Activated CD4-positive, CD25-positive, alpha-beta regulatory T cell treated with anti-CD3 and anti-CD28 coated beads, Interleukin-2, amount 50 U/mL, for 16 hours (primary cell): Measurements from ENCODE around the gene SLCO4A1.

Source experiments
- DNase-seq: peaks from one replicate; pipeline ENCODE4 v3.0.0-alpha.2; 2020; ENCODE audit warnings: low read depth, low spot score

The SLCO4A1 gene

DNA sequence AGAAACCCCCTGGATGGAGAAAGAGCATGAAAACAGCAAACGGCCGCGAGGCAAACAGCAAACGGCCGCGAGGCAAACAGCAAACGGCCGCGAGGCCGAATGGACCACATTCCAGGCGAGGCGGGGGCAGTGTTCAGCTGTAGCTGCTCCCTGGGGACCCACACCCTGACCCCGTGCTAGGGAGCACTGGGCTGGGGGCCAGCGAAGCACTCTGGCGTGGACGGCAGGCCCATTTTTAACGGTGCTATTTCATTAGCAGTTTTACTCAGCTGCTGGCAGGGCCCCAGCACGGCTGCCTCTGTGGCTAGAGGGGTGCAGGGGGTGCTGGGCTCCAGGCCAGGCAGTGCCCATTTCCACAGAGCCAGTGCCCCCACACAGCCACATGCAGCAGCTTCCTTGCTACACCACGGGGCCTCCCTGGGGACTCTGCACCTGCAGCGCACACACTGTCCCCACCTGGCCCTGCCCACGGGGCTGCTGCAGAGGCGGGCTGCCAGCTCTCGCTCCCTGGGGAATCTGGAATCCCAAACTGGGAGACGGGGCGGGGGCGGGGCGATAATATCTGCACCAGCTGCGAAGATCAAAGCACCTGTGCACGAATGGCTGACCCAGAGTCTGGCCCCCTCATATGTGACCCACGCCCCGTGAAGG is 35.6 kb upstream of the SLCO4A1 start:
- no peak for DNase-seq

DNA sequence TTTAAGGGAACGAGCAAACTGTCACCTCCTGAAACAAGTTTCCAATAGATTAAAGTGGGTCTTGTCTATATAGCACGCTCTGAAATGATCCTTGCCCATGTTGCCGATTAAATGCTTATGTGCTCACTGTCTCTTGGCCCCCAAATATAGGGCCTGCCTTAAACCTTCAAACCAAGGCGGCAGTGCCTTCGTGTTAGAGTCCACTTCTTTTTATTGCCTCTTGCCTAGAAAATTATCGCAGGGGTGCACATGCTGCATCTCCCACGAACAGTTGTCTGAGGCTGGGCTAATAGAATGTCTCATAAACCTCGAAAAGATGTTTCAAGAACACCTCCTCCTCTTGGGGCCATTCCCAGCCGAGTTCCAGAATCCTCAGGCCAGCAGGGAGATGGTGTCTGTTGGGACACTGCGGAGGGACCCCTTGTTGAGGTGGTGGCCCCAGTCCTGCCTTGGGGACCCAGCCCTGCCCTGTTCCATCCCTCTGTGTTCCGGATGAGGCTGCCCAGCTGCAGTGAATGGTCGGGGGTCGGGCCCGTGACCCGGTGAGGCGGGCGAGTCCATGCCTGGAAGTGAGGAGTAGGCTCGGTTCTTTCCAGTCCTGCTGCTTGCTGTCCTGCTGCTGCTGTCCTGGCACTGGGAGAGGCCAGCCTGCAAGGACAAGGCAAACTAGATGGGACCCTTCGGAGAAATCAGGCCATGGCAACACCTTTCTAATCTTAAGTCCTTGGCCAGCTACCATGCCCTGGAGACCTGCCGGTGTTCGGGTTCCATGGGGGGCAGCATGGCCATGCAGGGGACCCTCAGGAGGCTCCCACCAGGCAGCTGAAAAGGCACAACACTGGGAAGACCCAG is 34.7 kb upstream of the SLCO4A1 start:
- DNase-seq, result no peak

DNA sequence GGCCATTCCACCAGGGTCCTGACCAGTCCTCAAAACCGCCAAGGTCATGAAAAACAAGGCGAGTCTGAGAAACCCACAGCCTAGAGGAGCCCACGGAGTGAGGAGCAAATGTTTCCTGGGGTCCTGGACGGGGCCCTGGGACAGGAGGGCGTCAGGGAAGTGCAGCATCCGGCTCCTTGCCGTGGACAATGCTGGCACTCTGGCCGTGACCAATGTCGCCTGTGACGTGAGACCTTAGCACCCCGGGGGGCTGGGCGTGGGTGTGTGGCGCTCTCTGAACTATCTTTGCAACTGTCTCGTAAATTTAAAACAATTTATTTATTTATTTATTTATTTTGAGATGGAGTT is 34.1 kb upstream of the SLCO4A1 start:
- DNase-seq, result no peak

DNA sequence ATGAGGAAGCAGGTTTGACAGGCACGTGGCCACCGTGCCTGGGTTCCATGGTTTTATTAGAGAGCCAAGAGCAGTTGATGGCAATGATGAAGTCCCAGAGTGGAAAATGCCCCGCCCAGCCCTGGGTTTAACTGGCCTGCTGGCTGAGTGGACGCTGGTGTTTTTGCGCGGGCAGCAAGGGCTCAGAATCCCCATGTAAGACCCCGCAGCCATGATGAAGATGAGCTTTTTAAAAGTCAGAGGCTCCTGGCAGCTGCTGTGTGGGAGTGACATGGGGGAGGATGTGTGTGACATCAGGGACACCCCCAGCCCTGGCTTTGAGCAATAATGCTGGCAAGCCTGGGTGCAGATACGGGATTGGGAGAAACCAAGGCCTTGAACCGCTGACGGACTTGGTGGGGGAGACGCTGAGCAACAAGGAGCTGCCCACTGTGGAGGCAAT is 33.0 kb upstream of the SLCO4A1 start:
- DNase-seq, result no peak

DNA sequence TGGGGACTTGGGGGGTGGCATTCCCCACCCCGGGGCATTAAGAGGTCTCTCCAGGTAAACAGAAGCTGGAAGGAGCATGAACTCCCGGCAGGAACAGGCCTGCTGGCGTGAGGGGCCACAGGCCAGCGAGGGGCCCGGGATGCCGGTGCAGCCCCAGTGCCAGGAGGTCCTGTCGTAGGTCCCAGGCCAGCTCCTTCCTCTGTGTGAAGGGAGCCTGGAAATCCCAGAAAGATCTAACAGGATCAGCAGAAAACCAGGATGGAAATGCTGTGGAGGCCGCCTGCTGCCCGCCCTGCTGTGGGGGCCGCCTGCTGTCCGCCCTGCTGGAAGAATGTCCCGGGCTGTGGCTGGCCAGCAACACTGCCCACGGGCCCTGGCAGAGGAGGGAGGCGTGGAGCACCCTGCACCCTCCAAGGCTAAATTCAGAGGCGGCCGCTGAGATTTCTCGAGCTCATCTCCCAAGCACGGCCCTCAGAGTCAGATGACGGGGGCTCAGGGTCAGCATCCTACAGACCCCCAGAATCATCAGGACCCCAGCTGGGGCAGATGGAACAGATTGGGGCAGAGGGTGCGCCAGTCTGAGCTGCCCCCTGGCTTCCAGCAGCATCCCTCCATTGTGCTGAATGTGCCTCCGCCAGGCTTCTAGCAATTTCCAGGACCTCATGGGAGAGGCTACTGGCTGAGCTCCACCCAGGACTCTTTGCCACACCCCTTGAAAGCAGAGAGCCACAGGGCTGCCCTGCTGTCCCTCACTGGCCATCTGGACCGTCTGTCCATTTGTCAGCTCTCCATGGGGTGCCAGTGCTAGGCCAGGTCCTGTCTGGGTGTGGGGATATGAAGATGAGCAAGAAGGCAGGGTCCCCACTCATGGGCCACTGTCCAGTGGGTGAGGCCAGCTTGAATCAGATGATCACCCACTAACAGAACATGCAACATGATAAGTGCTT is 32.2 kb upstream of the SLCO4A1 start:
- no peak for DNase-seq

DNA sequence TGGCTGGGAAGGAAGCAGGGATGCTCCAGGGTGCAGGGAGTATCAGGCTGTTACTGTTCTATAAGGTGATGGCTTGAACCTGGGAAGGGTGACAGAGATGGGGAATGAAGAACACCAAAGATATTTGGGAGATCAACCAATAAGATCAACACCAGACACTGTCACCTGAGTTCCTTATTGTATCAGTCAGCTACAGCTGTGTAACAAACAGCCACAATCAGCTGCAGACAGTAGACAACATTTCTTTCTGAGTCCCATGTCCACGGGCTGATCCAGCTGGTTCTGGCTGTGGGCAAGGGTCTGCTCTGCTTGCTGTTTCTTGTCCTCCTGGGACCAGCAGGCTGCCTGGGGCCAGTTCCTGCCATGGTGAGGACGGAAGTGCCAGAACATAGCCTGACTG is 31.3 kb upstream of the SLCO4A1 start:
- no peak for DNase-seq

DNA sequence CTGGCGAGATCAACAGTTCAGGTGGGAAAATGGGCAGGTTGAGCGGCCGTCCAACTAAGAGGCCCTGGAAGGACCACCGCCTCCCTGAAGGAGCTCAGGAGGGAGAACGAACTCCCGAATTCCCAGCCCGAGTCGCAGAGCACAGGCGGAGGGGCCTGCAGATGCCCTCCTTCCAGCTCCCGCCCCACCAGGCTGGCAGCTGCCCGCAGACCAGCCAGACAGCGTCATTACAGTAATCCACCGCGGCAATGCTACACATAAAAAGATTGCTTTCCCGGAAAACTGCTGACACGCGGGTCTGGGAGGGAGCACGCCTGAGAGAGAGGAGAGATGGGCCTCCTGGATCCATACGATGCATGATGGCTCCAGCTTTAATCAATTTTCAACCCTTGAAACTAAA is 30.5 kb upstream of the SLCO4A1 start:
- DNase-seq, result no peak

DNA sequence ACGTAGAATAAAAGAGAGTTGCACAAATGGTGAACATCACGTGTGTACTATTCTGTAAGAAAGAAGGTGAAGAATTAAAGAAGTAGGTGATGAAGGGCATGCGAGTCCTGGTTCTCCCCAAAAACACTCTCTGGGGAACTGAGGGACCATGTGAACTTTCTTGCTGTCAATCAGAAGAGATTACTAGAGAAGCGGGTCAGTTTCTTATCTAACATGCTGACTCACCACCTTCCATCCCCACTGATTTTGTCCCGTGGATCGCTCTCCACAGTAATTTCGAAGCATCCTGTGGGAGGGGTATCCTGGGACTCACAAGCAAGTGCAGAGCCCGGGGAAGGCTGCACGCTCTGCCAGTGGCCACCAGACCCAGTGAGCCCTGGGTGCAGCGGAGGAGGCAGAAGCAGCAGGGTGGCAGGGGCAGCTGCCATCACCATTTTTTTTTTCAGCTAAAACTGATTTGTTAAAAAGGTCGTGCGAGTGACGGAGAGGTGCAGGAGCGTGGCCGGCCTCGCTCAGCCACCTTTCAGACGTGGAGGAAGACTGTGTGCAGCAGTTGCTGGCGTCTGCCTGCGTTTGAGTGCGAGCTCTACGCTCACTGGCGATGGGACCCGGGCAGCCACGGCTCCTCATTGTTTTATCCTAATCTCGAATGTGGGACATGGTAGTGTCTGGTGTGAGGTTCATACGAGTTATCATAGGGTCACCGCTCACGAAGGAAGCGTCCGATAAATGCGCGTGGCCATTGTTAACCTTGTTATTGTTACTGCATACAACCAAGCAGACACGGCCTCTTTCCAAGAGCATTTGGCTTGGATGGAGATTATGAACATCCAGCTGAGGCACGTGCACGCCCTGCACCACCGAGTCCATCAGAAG is 28.0 kb upstream of the SLCO4A1 start:
- no peak for DNase-seq

DNA sequence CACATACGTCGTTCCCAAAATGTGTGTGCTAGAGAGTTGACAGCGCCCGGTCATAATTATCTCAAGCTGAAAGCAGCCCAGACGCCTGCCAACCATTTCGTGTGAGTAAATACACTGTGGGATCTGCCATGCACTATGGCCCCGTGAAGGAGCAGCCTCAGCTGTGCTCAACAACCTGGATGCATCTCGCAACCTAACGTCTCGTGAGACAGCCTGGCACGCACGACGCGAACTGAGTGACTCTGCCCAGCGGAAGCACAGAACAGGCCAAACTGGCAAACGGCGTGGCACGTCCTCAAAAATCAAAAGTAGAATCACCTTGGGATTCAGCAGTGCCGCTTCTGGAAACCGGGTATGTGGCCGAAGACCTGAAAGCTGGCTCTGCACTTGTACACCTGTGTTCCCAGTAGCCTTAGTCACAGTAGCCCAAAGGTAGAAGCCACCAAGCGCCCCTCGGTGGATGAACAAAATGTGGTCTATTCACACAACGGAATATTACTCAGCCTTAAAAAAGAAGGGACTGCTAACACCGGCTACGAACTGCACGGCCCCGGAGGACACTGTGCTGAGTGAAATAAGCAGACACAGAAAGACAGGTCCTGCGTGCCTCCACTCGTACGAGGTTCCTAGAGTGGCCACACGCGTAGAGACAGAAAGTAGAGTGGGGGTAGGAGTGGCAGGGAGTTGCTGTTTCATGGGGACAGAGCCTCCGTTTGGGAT is 27.2 kb upstream of the SLCO4A1 start:
- DNase-seq, result no peak

DNA sequence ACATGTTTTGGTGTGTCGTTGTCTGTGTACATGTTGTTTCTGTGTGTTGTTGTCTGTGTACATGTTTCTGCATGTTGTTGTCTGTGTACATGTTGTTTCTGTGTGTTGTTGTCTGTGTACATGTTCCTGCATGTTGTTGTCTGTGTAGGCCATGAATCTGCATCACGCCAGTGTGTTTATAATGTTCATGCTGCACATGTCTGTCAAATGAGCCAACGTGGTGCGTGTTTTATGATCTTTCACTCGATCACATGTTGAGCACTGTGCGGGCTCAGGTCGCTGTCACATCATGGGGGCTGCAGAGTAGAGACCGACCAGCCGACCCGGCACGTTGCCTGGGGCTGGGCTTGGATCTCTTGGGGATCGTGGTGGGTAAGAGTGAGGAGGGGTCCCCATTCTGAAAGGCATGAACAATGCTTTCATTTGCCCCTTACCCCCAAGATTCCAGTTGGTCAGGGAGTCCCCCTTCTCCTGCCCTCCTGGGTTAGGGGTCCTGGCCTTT is 26.5 kb upstream of the SLCO4A1 start:
- no peak for DNase-seq

DNA sequence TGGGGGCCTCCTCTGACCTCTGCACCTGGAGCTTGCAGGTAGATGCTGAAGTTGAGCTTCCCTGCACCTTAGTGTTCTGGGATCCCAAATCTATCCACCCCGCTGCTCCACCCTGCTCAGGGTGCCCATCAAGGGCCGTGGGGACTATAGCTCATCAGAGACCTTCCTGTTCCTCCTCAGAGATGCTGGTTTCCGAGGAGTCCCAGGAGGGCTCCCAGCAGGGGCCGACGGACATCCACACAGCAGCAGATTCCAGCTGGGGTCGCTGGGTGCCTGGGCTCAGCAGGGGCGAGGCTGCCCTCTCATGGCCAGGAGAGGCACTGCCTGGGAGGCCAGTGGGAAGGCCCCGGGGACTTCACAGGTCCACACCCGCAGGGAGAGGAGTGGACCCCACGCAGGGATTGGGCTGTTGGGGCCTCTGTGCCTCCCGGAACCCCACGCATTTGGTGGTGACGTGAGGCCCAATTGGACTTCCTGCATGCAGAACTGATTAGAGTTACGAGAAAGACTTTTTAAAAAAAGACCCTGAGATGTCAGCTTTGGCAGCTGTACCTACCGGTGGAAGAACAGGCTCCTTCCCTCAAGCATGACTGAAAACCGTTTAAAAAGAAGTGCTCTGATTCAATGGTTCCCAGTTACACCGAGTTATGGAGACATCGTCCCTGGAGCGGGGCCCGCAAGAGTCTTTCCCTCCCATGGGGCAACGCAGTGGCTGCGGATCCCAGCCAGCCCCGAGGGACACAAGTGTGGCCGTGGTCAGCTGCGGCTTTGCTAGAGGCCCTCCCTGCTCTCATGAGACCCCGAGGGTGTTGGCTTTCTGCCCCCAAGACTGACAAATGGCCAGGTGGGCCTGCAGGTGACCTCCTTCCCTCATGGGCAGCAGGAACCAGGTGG is 25.3 kb upstream of the SLCO4A1 start:
- DNase-seq, result peak; percentile 44

DNA sequence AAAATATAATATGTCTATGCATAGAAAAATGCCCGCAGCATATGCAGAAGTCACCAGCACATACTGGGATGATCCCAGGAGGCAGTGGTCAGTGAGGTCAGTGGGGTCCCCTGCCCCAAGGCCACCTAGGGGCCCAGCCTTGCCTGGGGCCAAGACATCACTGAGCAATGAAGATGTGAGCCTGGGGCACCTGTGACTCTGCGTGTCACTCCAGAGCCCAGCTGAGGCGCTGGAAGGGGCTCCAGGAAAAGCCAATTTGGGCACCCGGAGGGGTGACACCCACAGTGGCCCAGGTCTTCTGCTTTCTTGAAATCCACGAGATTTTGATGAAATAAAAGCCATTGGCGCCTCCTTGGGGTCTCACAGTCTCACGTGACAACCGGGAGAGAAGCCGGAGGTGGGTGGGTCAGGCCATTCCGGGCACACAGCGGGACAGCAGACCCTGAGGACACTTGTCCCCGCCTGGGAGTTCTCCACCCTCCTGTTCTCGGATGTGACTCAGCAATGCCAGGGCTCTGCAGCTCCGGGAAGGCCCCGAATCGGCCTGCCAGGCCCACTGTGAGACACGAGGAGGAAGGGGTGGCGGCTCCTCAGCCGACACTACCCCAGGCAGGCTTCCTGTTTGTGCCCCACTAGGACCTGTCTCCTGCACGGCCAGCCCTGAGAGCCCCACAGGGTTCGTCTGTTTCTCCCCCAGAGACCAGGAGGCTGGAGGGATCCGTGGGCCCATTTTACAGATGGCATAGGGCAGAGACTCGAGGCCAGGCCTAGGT is 24.4 kb upstream of the SLCO4A1 start:
- no peak for DNase-seq

DNA sequence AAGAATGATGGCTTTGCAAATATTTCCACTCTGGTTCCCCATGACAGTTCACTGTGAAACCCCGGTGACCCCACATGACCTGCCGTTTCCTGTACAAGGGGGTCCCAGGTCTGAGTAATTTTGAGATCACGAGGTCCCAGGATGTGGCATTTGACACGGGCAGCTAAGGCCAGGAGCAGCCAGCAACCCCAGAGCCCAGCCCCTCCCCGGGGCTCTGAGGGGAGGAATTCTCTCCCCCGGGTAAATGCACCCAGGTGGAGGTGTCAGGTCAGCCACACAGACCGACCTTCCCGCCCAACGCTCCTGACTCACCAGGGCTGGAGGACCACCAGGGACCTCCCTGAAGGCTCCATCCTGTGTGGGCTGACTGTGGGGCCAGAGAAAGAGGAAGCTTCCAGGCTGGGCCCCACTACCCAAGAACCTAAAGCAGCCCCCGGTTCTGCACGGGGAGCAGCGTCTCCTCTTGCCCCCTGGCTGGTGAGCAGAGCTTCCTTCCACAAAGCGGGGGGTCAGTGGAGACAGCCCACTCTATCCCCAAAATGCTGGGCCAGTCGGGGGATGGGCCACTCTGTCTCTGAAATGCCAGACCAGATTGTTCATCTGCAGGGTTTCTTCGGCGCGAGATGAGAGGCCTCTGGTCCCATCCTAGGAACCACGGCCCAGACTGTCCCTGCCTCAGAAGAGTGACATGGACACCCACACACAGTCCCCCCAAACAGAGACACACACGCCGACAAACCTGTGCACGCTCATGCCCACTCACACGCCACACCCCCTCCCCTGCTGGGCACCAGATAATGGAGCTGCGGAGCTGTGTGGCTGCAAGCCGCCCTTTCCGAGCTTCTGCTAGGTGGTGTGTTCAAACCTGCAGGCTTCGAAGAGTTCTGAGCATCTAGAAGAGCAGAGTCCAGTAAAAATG is 23.4 kb upstream of the SLCO4A1 start:
- DNase-seq, result no peak

DNA sequence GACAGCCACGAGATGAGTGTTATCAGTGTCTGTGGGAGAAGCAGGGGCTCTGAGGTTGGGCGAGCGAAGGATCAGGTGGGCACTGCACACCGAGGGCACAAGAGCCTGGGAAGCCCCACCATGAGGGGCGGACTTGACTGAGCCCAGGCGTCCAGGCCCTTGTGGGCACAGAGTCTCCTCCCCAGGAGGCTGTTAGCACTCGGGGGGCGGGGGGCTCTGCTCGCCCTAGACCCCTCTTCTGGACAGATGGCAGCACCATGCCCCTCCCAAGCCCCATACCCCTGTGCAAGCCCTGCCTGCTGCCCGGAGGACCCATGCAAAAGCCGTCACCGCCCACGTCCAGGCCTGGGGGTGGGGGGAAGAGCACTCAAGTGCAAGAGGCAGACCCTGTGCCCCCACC is 21.7 kb upstream of the SLCO4A1 start:
- DNase-seq, result no peak

DNA sequence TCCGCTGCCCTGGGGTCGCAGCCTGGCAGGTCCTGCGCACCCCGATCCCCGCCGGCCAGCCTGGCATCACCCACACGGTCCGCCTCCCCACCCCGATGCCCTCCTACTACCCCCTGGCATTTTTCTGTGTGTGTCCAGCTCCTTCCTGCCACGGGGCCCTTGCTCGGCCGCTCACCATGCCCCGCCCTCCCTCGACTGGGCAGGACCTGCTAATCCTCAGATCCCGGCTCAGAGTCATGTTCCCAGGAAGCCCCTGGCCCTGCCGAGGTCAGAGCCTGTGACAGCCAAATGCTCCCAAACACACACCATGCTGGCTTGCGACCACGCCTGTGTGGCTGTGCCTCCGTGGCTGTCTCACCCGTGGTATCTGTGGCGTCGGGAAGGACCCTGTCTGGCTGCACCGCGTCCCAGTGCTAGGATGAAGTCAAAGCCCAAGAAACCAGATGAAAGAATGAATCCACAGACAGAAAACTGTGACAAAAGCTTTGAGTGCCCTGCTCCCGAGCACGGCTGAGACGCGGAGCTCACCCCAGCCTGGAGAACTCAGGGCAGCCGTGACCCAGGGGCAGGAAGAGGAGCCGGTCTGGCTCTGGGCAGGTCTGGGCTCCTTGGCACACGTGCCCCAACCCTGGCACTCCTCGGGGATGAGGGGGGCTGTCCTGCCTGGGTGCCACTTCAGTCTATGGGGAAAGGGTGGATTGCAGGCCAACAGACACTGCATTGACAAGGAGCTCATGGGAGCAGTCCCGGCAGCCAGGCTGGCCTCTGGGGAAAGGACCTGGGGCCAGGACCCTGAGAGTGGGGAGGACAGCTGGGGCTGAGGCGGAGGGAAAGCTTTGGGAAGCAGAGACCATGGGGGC is 20.8 kb upstream of the SLCO4A1 start:
- no peak for DNase-seq

DNA sequence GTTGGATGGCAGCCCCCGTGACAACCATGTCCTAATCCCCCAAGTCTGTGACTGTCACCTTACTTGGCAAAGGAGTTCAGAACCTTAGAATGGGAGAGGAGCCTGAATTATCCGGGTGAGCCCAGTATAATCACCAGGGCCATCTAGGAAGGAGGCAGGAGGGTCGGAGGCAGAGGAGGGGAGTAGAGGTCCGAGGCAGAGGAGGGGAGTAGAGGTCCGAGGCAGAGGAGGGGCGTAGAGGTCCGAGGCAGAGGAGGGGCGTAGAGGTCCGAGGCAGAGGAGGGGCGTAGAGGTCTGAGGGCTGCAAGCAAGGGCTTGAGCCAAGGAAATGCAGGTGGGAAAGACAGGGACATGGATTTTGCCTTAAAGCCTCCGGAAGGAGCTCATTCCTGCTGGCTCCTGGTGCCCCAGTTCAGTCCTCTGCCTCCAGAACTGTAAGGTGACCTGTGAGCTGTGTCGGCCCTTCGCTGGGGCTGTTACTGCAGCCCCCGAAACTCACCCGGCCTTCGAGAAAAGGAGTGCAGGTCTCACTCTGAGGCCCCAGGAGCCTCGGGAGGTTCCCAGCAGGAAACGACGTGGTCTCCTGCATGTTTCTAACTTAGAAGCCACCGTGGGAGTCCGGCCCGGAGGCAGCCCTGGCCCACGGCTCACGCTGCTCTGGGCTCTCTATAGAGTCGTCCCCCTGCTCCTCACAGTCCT is 20.0 kb upstream of the SLCO4A1 start:
- no peak for DNase-seq
